ENCODE results near the gene PAPPA. TPM values are rescaled to one million over a fixed set of nuclear protein-coding genes. Genes with fewer than 3 reads are reported as not detected.

Gene PAPPA
- total and polyA plus RNA-seq, 8 donors, result 0.45 to 11.7 (median 1.9) TPM

- Histone ChIP-seq H3K36me3 (no peaks in the 10 kb centered on the region), H3K27ac (peak overlapping the region in 3 of 5 donors; percentile 54 to 80 (median 67)), H3K27me3 (peaks cover 0 to 62% (median 19%) of the 10 kb centered on the region in 3 donors), H3K9me3 (no peaks in the 10 kb centered on the region), H3K4me1 (peaks cover 15 to 44% (median 29%) of the 10 kb centered on the region in 4 donors), H3K4me3 (peak overlapping the region; percentile 49 to 63 (median 53))
- DNase-seq, result peak in 1 of 2 donors; percentile 34
- intact Hi-C loops (cut with DNase I; ENCODE audit: low total_unique reads), result loop anchor here (10.0 kb wide), 2 partner anchors 422 to 502 kb away; no protein-coding TSS in a partner anchor
- 13 to 20% (median 18%) methylated on average over 9 of the region's 9 CpGs for WGBS, 5 donors
- TF ChIP-seq POLR2AphosphoS5 (IDR thresholded peaks at IDR 0.05) (no peak), POLR2A (IDR thresholded peaks at IDR 0.05) (no peak), EP300 (IDR thresholded peaks at IDR 0.05) (no peak)
Measured at GRCh38 chr9:116152941-116153764, 438 bp upstream of the PAPPA start.

DNA sequence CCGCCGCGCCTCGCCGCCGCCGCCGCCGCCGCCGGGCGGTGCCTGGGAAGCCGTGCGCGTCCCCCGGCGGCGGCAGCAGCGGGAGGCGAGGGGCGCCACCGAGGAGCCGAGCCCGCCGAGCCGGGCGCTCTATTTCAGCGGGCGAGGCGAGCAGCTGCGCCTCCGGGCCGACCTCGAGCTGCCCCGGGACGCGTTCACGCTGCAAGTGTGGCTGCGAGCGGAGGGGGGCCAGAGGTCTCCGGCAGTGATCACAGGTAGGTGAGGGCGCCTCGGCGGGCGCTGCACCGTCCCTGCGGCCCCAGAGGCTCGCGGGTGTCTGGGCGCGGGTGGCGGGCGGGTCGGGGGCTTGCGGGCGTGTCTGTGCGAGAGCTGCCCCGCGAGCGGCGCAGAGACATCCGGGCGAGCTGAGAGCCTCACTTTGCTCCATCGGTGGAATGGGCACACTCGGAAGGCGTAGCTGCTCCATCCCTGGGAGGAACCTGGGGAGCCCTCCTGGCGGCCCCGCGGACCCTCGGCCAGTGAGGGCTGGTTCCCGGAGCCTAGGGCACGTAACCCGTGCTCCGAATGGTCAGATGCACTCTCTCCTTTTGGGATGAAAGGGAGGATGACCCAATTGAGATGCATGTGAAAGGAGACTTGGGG, 864 bp downstream of the PAPPA start:
- DNase-seq, result peak in 1 of 2 donors; percentile 63
- peaks cover 15 to 44% (median 29%) of the 10 kb centered on the region in 4 donors for H3K4me1 ChIP-seq
- H3K36me3 ChIP-seq, result no peaks in the 10 kb centered on the region
- WGBS, 5 donors, result 1 to 4% (median 3%) methylated on average over 9 to 74 of the region's 74 CpGs
- TF ChIP-seq POLR2AphosphoS5 (IDR thresholded peaks at IDR 0.05) (no peak), POLR2A (IDR thresholded peaks at IDR 0.05) (no peak), EP300 (IDR thresholded peaks at IDR 0.05) (no peak)
- TF ChIP-seq, protein P1, sequence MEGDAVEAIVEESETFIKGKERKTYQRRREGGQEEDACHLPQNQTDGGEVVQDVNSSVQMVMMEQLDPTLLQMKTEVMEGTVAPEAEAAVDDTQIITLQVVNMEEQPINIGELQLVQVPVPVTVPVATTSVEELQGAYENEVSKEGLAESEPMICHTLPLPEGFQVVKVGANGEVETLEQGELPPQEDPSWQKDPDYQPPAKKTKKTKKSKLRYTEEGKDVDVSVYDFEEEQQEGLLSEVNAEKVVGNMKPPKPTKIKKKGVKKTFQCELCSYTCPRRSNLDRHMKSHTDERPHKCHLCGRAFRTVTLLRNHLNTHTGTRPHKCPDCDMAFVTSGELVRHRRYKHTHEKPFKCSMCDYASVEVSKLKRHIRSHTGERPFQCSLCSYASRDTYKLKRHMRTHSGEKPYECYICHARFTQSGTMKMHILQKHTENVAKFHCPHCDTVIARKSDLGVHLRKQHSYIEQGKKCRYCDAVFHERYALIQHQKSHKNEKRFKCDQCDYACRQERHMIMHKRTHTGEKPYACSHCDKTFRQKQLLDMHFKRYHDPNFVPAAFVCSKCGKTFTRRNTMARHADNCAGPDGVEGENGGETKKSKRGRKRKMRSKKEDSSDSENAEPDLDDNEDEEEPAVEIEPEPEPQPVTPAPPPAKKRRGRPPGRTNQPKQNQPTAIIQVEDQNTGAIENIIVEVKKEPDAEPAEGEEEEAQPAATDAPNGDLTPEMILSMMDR (IDR thresholded peaks at IDR 0.05), result no peak
- H3K27me3 ChIP-seq, result peaks cover 0 to 66% (median 19%) of the 10 kb centered on the region in 3 donors
- intact Hi-C loops (cut with DNase I; ENCODE audit: low total_unique reads), result loop anchor here (10.0 kb wide), 2 partner anchors 420 to 500 kb away; no protein-coding TSS in a partner anchor
- peak overlapping the region; percentile 30 to 81 (median 71) for H3K27ac ChIP-seq
- H3K4me3 ChIP-seq, result peak overlapping the region; percentile 49 to 63 (median 53)
- H3K9me3 ChIP-seq, result no peaks in the 10 kb centered on the region

DNA sequence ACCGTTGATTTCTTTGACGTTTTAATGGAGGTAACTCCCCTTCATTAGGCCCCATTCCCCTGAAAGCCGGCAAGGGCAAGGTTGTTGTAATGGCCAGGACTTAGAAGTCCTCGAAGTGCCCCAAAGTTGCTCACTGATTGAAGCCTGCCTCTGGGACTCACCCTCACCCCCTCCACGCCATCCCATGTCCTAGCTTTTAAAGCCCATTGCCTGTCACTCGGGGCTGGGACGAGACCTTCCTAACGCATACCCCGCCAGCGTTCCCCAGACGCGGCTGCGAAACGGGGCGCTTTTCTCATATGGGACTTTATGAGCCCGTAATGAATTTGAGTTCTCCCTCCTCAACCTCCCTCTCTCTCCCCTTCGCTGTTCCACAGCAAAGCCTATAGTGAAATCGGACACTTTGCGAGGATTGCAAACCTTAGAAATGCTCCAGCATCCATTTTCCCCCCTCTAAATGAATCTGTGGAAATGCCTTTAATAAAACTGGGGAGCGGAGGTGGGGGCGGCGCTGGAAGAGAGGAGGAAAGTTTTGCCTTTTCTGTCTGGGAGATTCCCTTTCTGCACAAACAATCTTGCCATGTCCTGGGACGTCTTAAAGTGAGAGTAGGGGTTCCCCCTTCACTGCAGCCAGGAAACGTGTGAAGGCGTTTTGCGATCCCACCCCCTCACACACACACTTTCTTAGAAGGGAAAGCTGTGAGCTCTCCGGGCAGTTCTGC, 1.5 kb downstream of the PAPPA start:
- TF ChIP-seq POLR2AphosphoS5 (IDR thresholded peaks at IDR 0.05) (no peak), EP300 (IDR thresholded peaks at IDR 0.05) (no peak), POLR2A (IDR thresholded peaks at IDR 0.05) (no peak)
- TF ChIP-seq, protein P1 (IDR thresholded peaks at IDR 0.05), result no peak
- Histone ChIP-seq H3K27ac (peak overlapping the region; percentile 37 to 81 (median 71)), H3K4me3 (peak overlapping the region; percentile 49 to 63 (median 53)), H3K4me1 (peaks cover 15 to 44% (median 29%) of the 10 kb centered on the region in 4 donors), H3K27me3 (peaks cover 0 to 66% (median 19%) of the 10 kb centered on the region in 3 donors), H3K36me3 (no peaks in the 10 kb centered on the region), H3K9me3 (no peaks in the 10 kb centered on the region)
- peak in 1 of 2 donors; percentile 77 for DNase-seq
- intact Hi-C loops (cut with DNase I; ENCODE audit: low total_unique reads), result loop anchor here (10.0 kb wide), 2 partner anchors 420 to 500 kb away; no protein-coding TSS in a partner anchor
- WGBS, 5 donors, result 1 to 6% (median 2%) methylated on average over 27 of the region's 27 CpGs

DNA sequence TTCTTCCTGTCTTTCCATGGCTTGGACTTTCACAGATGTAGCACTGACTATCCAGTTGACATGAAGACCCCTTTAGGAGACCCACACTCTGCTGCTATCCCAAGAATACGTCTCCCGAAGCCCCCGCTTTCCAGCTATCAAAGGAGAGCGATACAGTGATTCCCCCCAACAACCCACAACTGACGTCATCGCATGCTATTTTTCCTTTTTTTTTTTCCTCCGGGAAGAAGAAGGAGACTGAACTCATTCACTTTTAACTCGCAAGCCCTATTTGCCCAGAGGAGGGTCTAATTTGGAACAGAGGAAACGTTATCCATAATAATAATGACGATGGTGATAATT, 2.1 kb downstream of the PAPPA start:
- intact Hi-C loops (cut with DNase I; ENCODE audit: low total_unique reads), result loop anchor here (10.0 kb wide), 2 partner anchors 419 to 499 kb away; no protein-coding TSS in a partner anchor
- TF ChIP-seq EP300 (IDR thresholded peaks at IDR 0.05), result no peak
- TF ChIP-seq POLR2A (IDR thresholded peaks at IDR 0.05), result no peak
- no peak for TF ChIP-seq POLR2AphosphoS5 (IDR thresholded peaks at IDR 0.05)
- TF ChIP-seq, protein P1 (IDR thresholded peaks at IDR 0.05), result no peak
- peaks cover 0 to 66% (median 19%) of the 10 kb centered on the region in 3 donors for H3K27me3 ChIP-seq
- H3K4me1 ChIP-seq, result peaks cover 15 to 44% (median 29%) of the 10 kb centered on the region in 4 donors
- H3K27ac ChIP-seq, result peak overlapping the region; percentile 37 to 81 (median 71)
- no peaks in the 10 kb centered on the region for H3K9me3 ChIP-seq
- H3K36me3 ChIP-seq, result no peaks in the 10 kb centered on the region
- H3K4me3 ChIP-seq, result peak overlapping the region; percentile 49 to 63 (median 53)
- WGBS, 5 donors, result 3 to 10% (median 8%) methylated on average over 10 of the region's 10 CpGs
- DNase-seq, result peak in 1 of 2 donors; percentile 70
